ENCODE data around the gene FAM20B.
"Not testable (repeated sequence)": the region's sequence is repeated elsewhere in the genome, so short reads cannot be mapped to it uniquely, and the experiment has no call there.

The FAM20B gene, protein sequence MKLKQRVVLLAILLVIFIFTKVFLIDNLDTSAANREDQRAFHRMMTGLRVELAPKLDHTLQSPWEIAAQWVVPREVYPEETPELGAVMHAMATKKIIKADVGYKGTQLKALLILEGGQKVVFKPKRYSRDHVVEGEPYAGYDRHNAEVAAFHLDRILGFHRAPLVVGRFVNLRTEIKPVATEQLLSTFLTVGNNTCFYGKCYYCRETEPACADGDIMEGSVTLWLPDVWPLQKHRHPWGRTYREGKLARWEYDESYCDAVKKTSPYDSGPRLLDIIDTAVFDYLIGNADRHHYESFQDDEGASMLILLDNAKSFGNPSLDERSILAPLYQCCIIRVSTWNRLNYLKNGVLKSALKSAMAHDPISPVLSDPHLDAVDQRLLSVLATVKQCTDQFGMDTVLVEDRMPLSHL

DNA sequence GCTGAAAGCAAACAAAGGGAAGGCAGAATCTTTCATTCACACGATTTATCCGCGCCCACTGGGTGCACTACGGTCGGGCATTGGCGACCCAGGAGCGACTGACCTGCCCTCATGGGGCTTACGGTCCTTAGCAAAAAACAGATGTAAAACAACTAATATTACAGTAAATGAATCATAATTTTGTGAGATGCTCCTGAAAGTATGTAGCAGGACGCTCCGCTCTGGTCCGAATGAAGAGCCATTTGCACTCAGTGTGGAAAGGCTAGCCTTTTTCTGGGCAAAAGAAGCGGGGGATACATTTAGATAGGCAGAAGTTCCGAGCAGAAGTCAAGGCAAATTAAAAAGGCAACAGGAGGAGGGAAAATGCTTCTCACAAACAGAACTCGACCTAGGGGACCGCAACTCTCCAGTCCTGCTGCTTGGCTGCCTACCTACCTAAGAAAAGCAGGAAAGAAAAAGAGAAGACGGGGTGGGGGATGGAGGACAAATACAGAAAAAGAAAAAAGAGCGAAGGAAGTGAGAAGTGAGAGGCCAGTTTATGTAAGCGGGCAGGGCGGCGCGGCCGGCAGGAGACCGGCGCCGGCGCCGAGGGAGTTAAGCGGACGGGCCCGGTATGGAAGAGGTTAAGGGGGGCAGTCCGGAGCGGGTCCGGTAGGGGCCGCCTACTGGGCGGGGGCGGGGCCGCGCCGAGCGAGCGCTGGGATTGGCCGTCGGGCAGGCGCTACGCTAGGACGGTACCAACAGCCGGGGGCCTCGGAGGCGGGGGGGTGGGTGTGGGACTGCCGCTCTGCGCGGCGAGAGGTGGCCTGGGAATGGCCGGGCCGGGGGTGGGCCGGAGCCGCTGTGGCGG lies at the start of gene FAM20B:
FAM20B (plus strand) TSS at position 770 of the 850 bp plus-strand sequence. CDS start 17,954 bp downstream, outside the sequence.
- DNase-seq, result peak; percentile 92

- no peak for DNase-seq
Observed at GRCh38 chr1:178976541-178976940, 49.2 kb upstream of the FAM20B start.

DNA sequence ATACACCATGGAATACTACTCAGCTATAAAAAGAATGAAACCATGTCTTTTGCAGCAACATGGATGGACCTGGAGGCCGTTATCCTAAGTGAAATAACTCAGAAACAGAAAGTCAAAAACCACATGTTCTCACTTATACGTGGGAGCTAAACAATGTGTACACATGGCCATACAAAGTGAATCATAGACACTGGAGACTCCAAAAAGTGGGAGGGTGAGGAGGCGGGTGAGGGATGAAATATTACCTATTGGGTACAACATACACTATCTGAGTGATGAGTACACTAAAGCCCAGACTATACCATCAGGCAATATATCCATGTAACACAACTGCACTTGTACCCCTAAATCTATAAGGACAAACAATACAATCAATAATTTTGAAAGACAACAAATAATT lies 39.5 kb upstream of the FAM20B start:
- DNase-seq, result no peak

DNA sequence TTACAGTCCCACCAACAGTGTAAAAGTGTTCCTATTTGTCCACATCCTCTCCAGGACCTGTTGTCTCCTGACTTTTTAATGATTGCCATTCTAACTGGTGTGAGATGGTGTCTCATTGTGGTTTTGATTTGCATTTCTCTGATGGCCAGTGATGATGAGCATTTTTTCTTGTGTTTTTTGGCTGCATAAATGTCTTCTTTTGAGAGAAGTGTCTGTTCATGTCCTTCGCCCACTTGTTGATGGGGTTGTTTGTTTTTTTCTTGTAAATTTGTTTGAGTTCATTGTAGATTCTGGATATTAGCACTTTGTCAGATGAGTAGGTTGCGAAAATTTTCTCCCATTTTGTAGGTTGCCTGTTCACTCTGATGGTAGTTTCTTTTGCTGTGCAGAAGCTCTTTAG lies 37.5 kb upstream of the FAM20B start:
- not testable (repeated sequence) for DNase-seq

GRCh38 chr1:178993559-178993958 lies 32.1 kb upstream of the FAM20B start:
- DNase-seq, result no peak

DNA sequence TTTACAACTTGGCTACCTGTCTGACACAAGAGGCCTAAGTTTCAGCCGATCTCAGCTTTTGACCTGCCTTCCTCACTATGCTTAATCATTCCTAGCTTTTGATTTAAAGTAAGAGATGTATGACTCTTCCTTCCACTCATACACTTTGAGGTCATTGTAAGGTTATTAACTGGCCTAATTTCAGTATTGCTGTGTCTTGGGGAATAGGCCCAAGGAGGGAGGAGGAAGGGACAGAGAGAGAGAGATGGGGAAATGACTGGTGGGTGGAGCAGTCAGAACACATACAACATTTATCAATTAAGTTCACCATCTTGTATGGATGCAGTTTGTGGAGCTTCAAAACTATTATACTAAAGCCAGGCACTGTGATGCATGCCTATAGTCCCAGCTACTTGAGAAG lies 28.3 kb upstream of the FAM20B start:
- no peak for DNase-seq

GRCh38 chr1:178998295-178998694 lies 27.4 kb upstream of the FAM20B start:
- no peak for DNase-seq

DNA sequence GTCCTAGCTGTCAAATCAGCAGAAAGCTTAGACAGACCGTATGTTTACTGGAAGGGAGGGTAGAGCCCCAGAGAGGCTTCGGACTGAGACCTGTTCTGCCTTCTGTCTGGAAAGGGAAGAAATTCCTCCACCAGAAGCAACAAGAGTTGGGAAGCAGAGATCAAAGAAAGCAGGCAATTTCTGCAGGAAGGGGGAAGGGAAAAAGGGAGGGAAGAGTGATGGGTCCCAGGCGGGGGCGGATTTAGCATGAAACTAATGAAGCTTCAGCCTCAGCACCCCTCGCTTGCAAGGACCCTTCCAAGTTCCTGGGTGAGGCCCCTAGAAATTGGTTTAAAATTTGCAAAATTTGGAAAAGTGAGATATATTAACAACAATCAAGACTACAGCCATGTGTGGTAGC lies 26.6 kb upstream of the FAM20B start:
- no peak for DNase-seq

GRCh38 chr1:179001451-179001850 lies 24.2 kb upstream of the FAM20B start:
- no peak for DNase-seq

DNA sequence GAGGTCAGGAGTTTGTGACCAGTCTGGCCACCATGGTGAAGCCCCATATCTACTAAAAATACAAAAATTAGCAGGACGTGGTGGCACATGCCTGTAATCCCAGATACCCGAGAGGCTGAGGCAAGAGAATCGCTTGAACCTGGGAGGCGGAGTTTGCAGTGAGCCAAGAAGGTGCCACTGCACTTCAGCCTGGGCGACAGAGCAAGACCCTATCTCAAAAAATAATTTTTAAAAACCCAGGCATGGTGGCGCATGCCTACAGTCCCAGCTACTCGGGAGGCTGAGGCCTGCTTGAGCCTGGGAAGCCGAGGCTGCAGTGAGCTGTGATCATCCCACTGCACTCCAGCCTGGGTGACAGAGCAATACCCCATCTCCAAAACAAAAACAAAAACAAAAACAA lies 23.6 kb upstream of the FAM20B start:
- not testable (repeated sequence) for DNase-seq

DNA sequence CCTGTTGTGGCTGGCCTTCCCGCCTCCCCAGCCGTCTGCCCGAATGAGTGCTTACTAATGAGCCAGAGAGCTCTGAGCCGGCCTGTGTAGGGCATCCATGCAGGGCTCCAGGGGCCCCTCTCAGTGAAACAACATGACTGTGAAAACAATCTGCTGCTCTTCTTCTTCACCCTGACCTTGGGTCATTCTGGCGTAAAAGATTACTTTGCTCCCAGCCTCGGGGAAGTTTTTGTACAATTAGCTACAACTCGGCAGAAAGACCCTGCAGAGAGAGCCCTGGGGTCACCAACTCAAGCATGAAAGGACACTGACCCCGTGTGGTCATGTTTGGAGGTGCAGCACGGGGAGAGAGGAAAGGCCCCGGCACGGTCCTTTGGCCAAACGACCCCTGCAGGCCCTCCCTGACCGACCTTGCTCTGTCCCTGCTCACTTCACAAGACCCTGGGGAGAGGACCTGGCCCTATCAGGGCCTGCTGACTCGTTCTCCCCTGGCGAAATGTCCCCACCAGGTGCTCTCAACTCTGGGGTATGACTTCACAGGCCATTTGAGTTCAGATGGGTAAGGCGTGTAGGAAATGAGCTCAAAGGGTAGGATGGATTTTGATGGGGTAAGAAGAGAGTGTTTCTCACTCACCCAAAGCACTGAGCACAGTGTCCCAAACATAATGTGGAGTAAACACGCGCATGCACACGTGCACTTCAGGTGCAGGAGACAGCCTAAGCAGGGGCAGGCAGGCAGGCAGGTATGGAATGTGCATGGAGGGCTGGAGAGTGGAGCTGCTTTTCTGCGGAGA lies 22.9 kb upstream of the FAM20B start:
- DNase-seq, result peak; percentile 48

DNA sequence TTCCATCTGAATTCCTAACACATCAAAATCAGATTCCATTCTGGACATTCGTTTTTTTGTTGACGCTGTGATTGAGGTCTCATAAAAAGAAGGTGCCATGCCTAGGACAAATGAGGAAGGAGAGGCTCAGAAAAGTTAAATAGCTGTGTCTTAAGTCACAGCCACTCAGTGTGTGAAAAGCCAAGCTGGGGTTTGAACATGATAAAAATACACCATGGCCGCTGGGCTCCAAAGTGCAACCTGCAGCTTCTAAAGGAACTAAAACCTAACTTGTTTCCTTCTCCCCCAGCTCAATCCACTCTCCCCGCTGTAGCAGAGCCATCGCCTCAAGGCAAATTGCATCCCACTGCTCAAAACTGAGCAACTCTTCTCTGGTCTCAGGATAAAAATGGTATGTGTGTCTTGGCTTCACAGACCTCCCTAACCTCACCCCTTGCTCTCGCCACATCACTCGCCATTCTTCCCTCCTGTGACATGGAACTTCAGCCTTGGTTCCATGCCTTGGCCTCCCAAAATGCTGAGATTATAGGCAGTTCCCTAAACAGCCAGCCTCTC lies 22.1 kb upstream of the FAM20B start:
- DNase-seq, result no peak

DNA sequence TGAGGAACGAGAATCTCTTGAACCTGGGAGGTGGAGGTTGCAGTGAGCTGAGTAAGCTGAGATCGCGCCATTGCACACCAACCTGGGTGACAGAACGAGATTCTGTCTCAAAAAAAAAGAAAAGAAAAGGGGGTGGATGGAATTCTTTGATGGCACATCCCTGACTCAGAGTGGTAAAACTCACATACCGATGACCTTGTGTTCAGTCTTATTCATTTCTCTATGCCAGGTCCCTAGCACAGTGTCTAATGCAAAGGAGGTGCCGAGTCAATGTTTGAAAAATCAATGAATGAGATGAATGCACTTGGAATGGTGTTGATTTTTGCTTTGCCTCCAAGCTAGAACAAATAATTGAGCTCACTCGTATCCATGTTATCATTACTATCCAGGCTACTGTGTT lies 18.5 kb upstream of the FAM20B start:
- DNase-seq, result no peak

- DNase-seq, result no peak
Observed at GRCh38 chr1:179010671-179011070, 15.0 kb upstream of the FAM20B start.

- DNase-seq, result no peak
Observed at GRCh38 chr1:179012038-179012437, 13.7 kb upstream of the FAM20B start.

DNA sequence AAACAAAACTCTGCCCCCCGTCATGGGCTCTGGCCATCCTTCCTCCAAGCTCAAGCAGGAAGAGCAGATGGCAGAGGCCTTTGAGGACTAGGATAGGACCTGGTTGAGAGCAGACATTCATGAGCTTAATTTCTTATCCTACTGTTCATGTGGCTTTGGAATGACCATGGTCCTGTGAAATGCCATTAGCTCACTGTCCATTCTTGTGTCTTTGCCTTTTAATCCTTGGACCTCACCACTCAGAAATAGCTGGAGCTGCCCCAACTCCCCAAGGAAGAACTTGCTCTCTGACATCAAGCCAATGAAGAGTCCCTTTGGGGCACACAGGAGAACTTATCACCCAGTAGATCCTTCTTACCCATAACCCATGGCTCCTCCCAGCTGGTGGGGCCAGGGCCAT lies 11.6 kb upstream of the FAM20B start:
- DNase-seq, result no peak

DNA sequence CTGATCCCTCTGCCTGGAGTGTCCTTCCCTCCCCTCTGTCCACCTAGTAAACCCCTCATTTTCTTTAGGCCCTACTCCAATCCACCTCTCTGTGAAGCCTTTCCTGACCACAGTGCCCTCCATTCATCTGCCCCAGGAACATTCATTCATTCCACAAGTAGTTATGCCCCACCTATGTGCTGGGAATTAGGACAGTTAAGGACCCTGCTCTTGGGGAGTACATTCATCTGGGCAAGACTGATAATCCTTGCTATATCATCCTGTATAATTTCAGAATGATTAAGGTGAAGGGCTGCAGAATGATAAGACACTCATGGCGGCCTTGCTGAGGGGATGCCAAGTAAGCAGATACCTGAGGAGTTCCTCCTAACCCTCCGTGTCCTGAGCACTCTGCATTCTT lies 10.3 kb upstream of the FAM20B start:
- DNase-seq, result no peak

GRCh38 chr1:179016706-179017382 lies 8.8 kb upstream of the FAM20B start:
- DNase-seq, result peak; percentile 11

GRCh38 chr1:179017383-179018326 lies 8.0 kb upstream of the FAM20B start:
- DNase-seq, result no peak

DNA sequence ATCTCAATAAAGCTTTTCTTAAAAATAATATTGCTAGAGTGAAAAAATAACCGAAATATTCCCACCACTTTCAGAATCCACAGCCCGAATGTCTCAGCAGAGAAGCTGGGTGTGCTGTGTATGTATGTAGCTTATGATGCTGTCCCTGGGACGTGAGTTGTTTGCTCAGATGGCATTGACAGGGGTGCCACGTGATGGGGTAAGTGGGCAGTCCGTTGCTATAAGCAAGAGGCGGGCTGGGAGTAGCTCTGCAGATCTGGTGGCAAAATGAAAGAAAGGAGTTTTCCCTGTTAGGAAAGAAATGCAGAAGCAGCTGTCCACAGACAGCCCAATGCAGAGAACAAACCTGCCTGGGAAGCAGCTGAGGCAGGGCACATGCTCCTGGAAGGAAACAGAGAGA lies 3.8 kb upstream of the FAM20B start:
- DNase-seq, result no peak

Data from GDM1 (cell line).